IMR-90 (cell line): ENCODE measurements around the gene TJAP1. TPM values are rescaled to one million over a fixed set of nuclear protein-coding genes. Genes with fewer than 3 reads are reported as not detected.

Experiments
- ATAC-seq: fragments of 200-7000 bp; cut with Tn5 transposase; 2 replicates; pipeline ENCODE4 v1.9.1; 2020; ENCODE audit warnings: low read depth, mild to moderate bottlenecking, moderate library complexity
- BruUV-seq: library from RNA; stranded (reverse); fragments of 400-500 nt; replicated peaks from 2 replicates; lab custom pipeline; 2021; lab: Mats Ljungman, UMichigan
- CTCF ChIA-PET: fragments of 300-600 bp; formaldehyde crosslinking; extraction: SDS; loops from one replicate; lab custom pipeline; 2021; ENCODE audit warnings: antibody characterized with exemption; lab: Yijun Ruan, JAX
- POLR2A ChIA-PET: fragments of 300-600 bp; sonication (Branson Sonifier 250); formaldehyde crosslinking; loops from one replicate; lab custom pipeline; 2022; ENCODE audit warnings: antibody characterized with exemption; ENCODE audit not compliant: unreplicated experiment; lab: Charles Lee
- DNase-seq: peaks from one replicate; pipeline ENCODE4 v3.0.0; 2013
- H2AFZ ChIP-seq: replicated peaks from 2 replicates; pipeline ENCODE3; 2013; ENCODE audit warnings: low read length, mild to moderate bottlenecking; ENCODE audit not compliant: poor library complexity
- H2AK5ac ChIP-seq: 2 replicates; pipeline ENCODE4 v1.6.1; 2013; ENCODE audit warnings: low read depth, low read length, inconsistent platforms
- H2AK9ac ChIP-seq: replicated peaks from 2 replicates; pipeline ENCODE3; 2013; ENCODE audit warnings: mild to moderate bottlenecking, low read depth, low read length, moderate library complexity; ENCODE audit not compliant: poor library complexity
- H2BK120ac ChIP-seq: 2 replicates; pipeline ENCODE4 v1.6.1; 2013; ENCODE audit warnings: low read depth, low read length, inconsistent platforms
- H2BK15ac ChIP-seq: 3 replicates; pipeline ENCODE4 v1.6.1; 2013; ENCODE audit warnings: low read depth, low read length, inconsistent platforms
- H2BK20ac ChIP-seq: 2 replicates; pipeline ENCODE4 v1.6.1; 2013; ENCODE audit warnings: low read depth, mild to moderate bottlenecking, inconsistent platforms, low read length, moderate library complexity
- H2BK5ac ChIP-seq: 2 replicates; pipeline ENCODE4 v1.6.1; 2013; ENCODE audit warnings: mild to moderate bottlenecking, low read depth, low read length, inconsistent platforms; ENCODE audit not compliant: poor library complexity, severe bottlenecking
- H3K14ac ChIP-seq: replicated peaks from 2 replicates; pipeline ENCODE4 v1.6.1; 2013; ENCODE audit warnings: low read depth, low read length, inconsistent platforms
- H3K18ac ChIP-seq: 2 replicates; pipeline ENCODE4 v1.6.1; 2013; ENCODE audit warnings: low read depth, low read length, control low read depth
- H3K23ac ChIP-seq: 2 replicates; pipeline ENCODE4 v1.6.1; 2013; ENCODE audit warnings: low read depth, low read length, inconsistent platforms
- H3K27ac ChIP-seq: 2 replicates; pipeline ENCODE4 v1.5.1; 2013; ENCODE audit warnings: mild to moderate bottlenecking, control low read depth, low read length; ENCODE audit not compliant: insufficient read depth
- H3K27me3 ChIP-seq: 2 replicates; pipeline ENCODE4 v1.6.1; 2013; ENCODE audit warnings: low read length; ENCODE audit not compliant: control insufficient read depth, insufficient read depth
- H3K36me3 ChIP-seq: 2 replicates; pipeline ENCODE4 v1.6.1; 2013; ENCODE audit warnings: low read length, mixed read lengths; ENCODE audit not compliant: control insufficient read depth, insufficient read depth
- H3K4ac ChIP-seq: 2 replicates; pipeline ENCODE4 v1.6.1; 2013; ENCODE audit warnings: low read depth, low read length, inconsistent platforms
- H3K4me1 ChIP-seq: 2 replicates; pipeline ENCODE4 v1.6.1; 2013; ENCODE audit warnings: low read length, mixed read lengths; ENCODE audit not compliant: control insufficient read depth, insufficient read depth
- H3K4me2 ChIP-seq: 2 replicates; pipeline ENCODE4 v1.6.1; 2013; ENCODE audit warnings: low read depth, mild to moderate bottlenecking, control low read depth, low read length, moderate library complexity
- H3K4me3 ChIP-seq: 2 replicates; pipeline ENCODE4 v1.5.1; 2013; ENCODE audit warnings: low read depth, mild to moderate bottlenecking, control low read depth, low read length, moderate library complexity; ENCODE audit not compliant: insufficient read depth
- H3K56ac ChIP-seq: 2 replicates; pipeline ENCODE4 v1.6.1; 2013; ENCODE audit warnings: low read length, inconsistent platforms; ENCODE audit not compliant: insufficient read depth; ENCODE audit errors: extremely low read depth
- H3K79me1 ChIP-seq, 2 experiments: 2 replicates each; pipeline ENCODE4 v1.6.1; 2013; ENCODE audit warnings: low read length in 2 of 2, inconsistent platforms in 1 of 2, low read depth in 1 of 2
- H3K9ac ChIP-seq: 2 replicates; pipeline ENCODE4 v1.6.1; 2013; ENCODE audit warnings: low read depth, low read length, control low read depth
- H3K9me1 ChIP-seq: 2 replicates; pipeline ENCODE4 v1.6.1; 2013; ENCODE audit warnings: low read length, inconsistent platforms; ENCODE audit not compliant: insufficient read depth
- H3K9me3 ChIP-seq: 2 replicates; pipeline ENCODE4 v1.6.1; 2013; ENCODE audit warnings: low read length; ENCODE audit not compliant: control insufficient read depth, insufficient read depth
- H4K20me1 ChIP-seq: 2 replicates; pipeline ENCODE4 v1.6.1; 2013; ENCODE audit warnings: low read length, inconsistent platforms; ENCODE audit not compliant: insufficient read depth
- H4K5ac ChIP-seq: 2 replicates; pipeline ENCODE4 v1.6.1; 2013; ENCODE audit warnings: mild to moderate bottlenecking, low read depth, low read length, control low read depth
- H4K8ac ChIP-seq, 2 experiments: 2 replicates each; pipeline ENCODE4 v1.6.1; 2013; ENCODE audit warnings: low read depth in 2 of 2, low read length in 2 of 2, control low read depth in 1 of 2, inconsistent platforms in 1 of 2
- H4K91ac ChIP-seq: 2 replicates; pipeline ENCODE4 v1.6.1; 2013; ENCODE audit warnings: low read depth, low read length, inconsistent platforms; ENCODE audit not compliant: insufficient read depth
- CHD1 ChIP-seq: IDR thresholded peaks from 2 replicates; pipeline ENCODE4 v1.6.1; 2012; ENCODE audit warnings: low read depth, low read length, improper control_type of control experiment
- CTCF ChIP-seq: conservative IDR thresholded peaks from 2 replicates; pipeline ENCODE4 v1.5.1; 2012; ENCODE audit warnings: mild to moderate bottlenecking, low read depth, low read length, improper control_type of control experiment
- MAFK ChIP-seq: IDR thresholded peaks from 2 replicates; pipeline ENCODE4 v1.6.1; 2012; ENCODE audit warnings: low read depth, low read length, improper control_type of control experiment
- MAZ ChIP-seq: IDR thresholded peaks from 2 replicates; pipeline ENCODE4 v1.6.1; 2012; ENCODE audit warnings: low read depth, mild to moderate bottlenecking, low read length, improper control_type of control experiment, moderate library complexity, borderline replicate concordance
- MXI1 ChIP-seq: IDR thresholded peaks from 2 replicates; pipeline ENCODE4 v1.6.1; 2012; ENCODE audit warnings: low read depth, mild to moderate bottlenecking, low read length, moderate library complexity, borderline replicate concordance
- NFE2L2 ChIP-seq: fragments of 150-350 bp; IDR thresholded peaks from 2 replicates; pipeline ENCODE4 v1.6.1; 2016; ENCODE audit warnings: low read depth, mild to moderate bottlenecking, low read length
- RFX5 ChIP-seq: IDR thresholded peaks from 2 replicates; pipeline ENCODE4 v1.8.0; 2012; ENCODE audit warnings: low read depth, mild to moderate bottlenecking, low read length, moderate library complexity
- WGBS, 2 experiments: methylation state at CpG; one replicate each; pipeline versions ENCODE4 v1.1.5 to v1.1.7; 2013; ENCODE audit warnings: missing lambda C conversion rate in 2 of 2; ENCODE audit not compliant: insufficient read length in 1 of 2; ENCODE audit errors: extremely low coverage in 2 of 2; 5-methylcytosine and 5-hydroxymethylcytosine counted together
- dilution Hi-C: fragments of 300-500 bp; cut with HindIII; formaldehyde crosslinking; loops from one replicate; pipeline ENCODE4 v1.14.3; 2018; ENCODE audit warnings: low sequenced_read_pairs; ENCODE audit not compliant: unreplicated experiment
- in situ Hi-C: fragments of 300-500 bp; cut with MboI; formaldehyde crosslinking; loops from 3 replicates; pipeline ENCODE4 v1.14.3; 2019; ENCODE audit warnings: low sequenced_read_pairs, inconsistent platforms, mixed read lengths
- intact Hi-C: fragments of 100-400 bp; cut with micrococcal nuclease; formaldehyde crosslinking; loops from 2 replicates; pipeline ENCODE4 v1.10.0; 2022
- polyA plus RNA-seq, 3 experiments: library from polyadenylated mRNA; depleted of rRNA; stranded (reverse); fragments of >200 nt; gene quantifications; 2 replicates each; pipeline ENCODE4 v1.2.3, GENCODE V29; 2012; ENCODE audit warnings: low replicate concordance in 1 of 3
- total RNA-seq: library from RNA; depleted of rRNA; stranded (reverse); fragments of >200 nt; gene quantifications from 2 replicates; pipeline ENCODE4 v1.2.3, GENCODE V29; 2012
- TF ChIP-seq, protein P1 (sequence below): fragments of 150-350 bp; IDR thresholded peaks from 2 replicates; pipeline ENCODE4 v1.6.1; 2017; ENCODE audit warnings: mild to moderate bottlenecking, antibody characterized with exemption, low read length, low read depth
- TF ChIP-seq, protein P2 (sequence below): fragments of 150-350 bp; IDR thresholded peaks from 2 replicates; pipeline ENCODE4 v1.6.1; 2016; ENCODE audit warnings: low read depth, mild to moderate bottlenecking, low read length, moderate library complexity, borderline replicate concordance

The TJAP1 gene
- total and polyA plus RNA-seq, 2 of the 4 experiments (the other 2 are of a cell fraction) = 12.2 to 34.2 TPM

DNA sequence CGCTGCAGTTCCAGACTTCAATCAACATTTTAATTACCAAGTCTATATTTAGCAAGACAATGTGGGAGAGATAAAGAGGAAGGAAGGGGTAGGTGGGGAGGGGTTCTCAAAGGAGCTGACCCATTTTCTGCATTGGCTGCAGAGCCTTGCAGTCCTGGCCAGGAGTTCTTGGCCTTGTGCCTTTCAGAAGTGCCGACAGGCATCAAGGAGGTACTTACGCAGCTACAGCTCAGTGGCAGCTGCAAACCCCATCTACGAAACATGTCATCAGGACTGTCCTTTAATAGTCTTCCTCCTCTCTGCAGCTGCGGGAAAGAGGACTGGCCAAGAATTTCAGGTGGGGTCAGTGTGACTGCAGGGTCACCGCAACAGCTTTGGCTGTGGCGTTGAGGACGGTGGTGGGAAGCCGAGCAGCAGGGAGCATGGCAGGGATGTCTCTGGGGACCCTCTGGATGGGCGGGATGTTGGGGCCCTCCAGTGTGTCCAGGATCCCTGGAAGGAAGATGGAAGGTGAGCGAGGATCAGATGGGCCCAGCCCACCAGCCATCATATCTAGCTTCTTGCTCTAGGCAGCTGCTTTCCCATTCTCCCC, 34.5 kb downstream of the TJAP1 start:
- Histone ChIP-seq H2BK20ac (no peak overlapping the region), H3K14ac (no peak overlapping the region), H3K27me3 (no peaks in the 10 kb centered on the region), H3K9me1 (peaks cover 12% of the 10 kb centered on the region; the same call in 1 of the 2 replicates), H4K91ac (no peak overlapping the region), H3K36me3 (peaks cover 38% of the 10 kb centered on the region), H2BK120ac (no peak overlapping the region), H3K9me3 (no peaks in the 10 kb centered on the region), H4K20me1 (peaks cover 8% of the 10 kb centered on the region; the same call in 1 of the 2 replicates), H2AK9ac (no peak overlapping the region), H3K23ac (no peak overlapping the region), H3K18ac (no peak overlapping the region), H2AFZ (no peak overlapping the region), H3K4me1 (peaks cover 10% of the 10 kb centered on the region), H4K5ac (no peak overlapping the region), H3K4me3 (no peak overlapping the region), H3K4ac (no peak overlapping the region), H3K4me2 (no peak overlapping the region), H2BK5ac (no peak overlapping the region), H3K56ac (no peak overlapping the region), H2AK5ac (no peak overlapping the region), H3K27ac (no peak overlapping the region), H4K8ac (no peak overlapping the region), H3K79me1 (peaks cover 14 to 25% of the 10 kb centered on the region in 2 experiments), H2BK15ac (no peak overlapping the region), H3K9ac (no peak overlapping the region)
- 93% methylated on average over 4 of the region's 11 CpGs; no CpG with 5 or more reads in 1 of the 2 experiments for WGBS, 2 experiments
- ATAC-seq (no peak), DNase-seq (no peak)
- in situ Hi-C loops (no loop called here), intact Hi-C loops (no loop called here), dilution Hi-C loops (no loop called here)
- ChIA-PET CTCF (no interaction called here), POLR2A (no interaction called here)
- BruUV-seq = TSS peak; percentile 78
- TF ChIP-seq MAFK (no peak), CTCF (no peak), RFX5 (no peak), NFE2L2 (no peak), MXI1 (no peak), MAZ (no peak), CHD1 (no peak)
- TF ChIP-seq, protein P1, sequence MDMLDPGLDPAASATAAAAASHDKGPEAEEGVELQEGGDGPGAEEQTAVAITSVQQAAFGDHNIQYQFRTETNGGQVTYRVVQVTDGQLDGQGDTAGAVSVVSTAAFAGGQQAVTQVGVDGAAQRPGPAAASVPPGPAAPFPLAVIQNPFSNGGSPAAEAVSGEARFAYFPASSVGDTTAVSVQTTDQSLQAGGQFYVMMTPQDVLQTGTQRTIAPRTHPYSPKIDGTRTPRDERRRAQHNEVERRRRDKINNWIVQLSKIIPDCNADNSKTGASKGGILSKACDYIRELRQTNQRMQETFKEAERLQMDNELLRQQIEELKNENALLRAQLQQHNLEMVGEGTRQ = no peak
- TF ChIP-seq, protein P2, sequence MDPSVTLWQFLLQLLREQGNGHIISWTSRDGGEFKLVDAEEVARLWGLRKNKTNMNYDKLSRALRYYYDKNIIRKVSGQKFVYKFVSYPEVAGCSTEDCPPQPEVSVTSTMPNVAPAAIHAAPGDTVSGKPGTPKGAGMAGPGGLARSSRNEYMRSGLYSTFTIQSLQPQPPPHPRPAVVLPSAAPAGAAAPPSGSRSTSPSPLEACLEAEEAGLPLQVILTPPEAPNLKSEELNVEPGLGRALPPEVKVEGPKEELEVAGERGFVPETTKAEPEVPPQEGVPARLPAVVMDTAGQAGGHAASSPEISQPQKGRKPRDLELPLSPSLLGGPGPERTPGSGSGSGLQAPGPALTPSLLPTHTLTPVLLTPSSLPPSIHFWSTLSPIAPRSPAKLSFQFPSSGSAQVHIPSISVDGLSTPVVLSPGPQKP = no peak
